SU-DHL-6 (cell line): Measurements from ENCODE around the gene EBI3.

Source experiments
- H2AFZ ChIP-seq: fragments of 200-600 bp; sonication (generic); 2 replicates; pipeline ENCODE4 v1.6.1; 2014; ENCODE audit warnings: low read depth, mild to moderate bottlenecking, moderate library complexity, mixed read lengths, antibody characterized with exemption, low read length; ENCODE audit not compliant: severe bottlenecking
- H3F3A ChIP-seq: fragments of 200-600 bp; shearing (Covaris generic); 2 replicates; pipeline ENCODE4 v1.6.0; 2016; ENCODE audit warnings: antibody characterized with exemption, mild to moderate bottlenecking; ENCODE audit not compliant: insufficient read depth
- H3K27ac ChIP-seq: fragments of 200-600 bp; sonication (generic); 2 replicates; pipeline ENCODE4 v1.5.1; 2016; ENCODE audit warnings: low read depth, mild to moderate bottlenecking, low read length, moderate library complexity, mixed read lengths
- H3K27me3 ChIP-seq: fragments of 200-600 bp; sonication (generic), shearing (Covaris generic); 2 replicates; pipeline ENCODE4 v1.6.0; 2014; ENCODE audit warnings: mild to moderate bottlenecking, low read length
- H3K36me3 ChIP-seq: fragments of 200-600 bp; sonication (generic); 2 replicates; pipeline ENCODE4 v1.6.1; 2014; ENCODE audit warnings: mild to moderate bottlenecking, low read length, mixed read lengths
- H3K4me2 ChIP-seq: fragments of 300-600, 200-600 bp; shearing (Covaris generic), sonication (generic); 2 replicates; pipeline ENCODE4 v1.6.0; 2014; ENCODE audit warnings: low read length, low read depth, mild to moderate bottlenecking; ENCODE audit not compliant: poor library complexity, severe bottlenecking
- H3K4me3 ChIP-seq: fragments of 200-600 bp; sonication (generic); 2 replicates; pipeline ENCODE4 v1.5.1; 2014; ENCODE audit warnings: antibody characterized with exemption, low read length, mild to moderate bottlenecking, mixed read lengths; ENCODE audit not compliant: insufficient read depth, poor library complexity, severe bottlenecking
- H3K79me2 ChIP-seq: fragments of 200-600 bp; sonication (generic); 2 replicates; pipeline ENCODE4 v1.6.1; 2014; ENCODE audit warnings: mild to moderate bottlenecking, low read length, moderate library complexity; ENCODE audit not compliant: insufficient read depth
- H3K9ac ChIP-seq: fragments of 200-600 bp; sonication (generic); 2 replicates; pipeline ENCODE4 v1.7.0; 2014; ENCODE audit warnings: mild to moderate bottlenecking, low read length
- H3K9me2 ChIP-seq: fragments of 200-600 bp; sonication (generic); replicated peaks from 2 replicates; pipeline ENCODE4 v1.6.1; 2014; ENCODE audit warnings: low read length; ENCODE audit not compliant: insufficient read depth
- H3K9me3 ChIP-seq: fragments of 200-600 bp; sonication (generic); 2 replicates; pipeline ENCODE4 v1.6.1; 2014; ENCODE audit warnings: low read length, mixed read lengths; ENCODE audit not compliant: insufficient read depth
- H4K20me1 ChIP-seq: fragments of 200-600 bp; sonication (generic); 2 replicates; pipeline ENCODE4 v1.6.1; 2014; ENCODE audit warnings: low read depth, mild to moderate bottlenecking, antibody characterized with exemption, low read length, moderate library complexity, mixed read lengths
- CTCF ChIP-seq: fragments of 200-600 bp; sonication (generic); IDR thresholded peaks from one replicate; pipeline ENCODE4 v1.5.1; 2017; ENCODE audit warnings: antibody characterized with exemption, mild to moderate bottlenecking, low read length, moderate library complexity; ENCODE audit not compliant: insufficient read depth, poor library complexity, severe bottlenecking
- EZH2phosphoT487 ChIP-seq: fragments of 200-600 bp; sonication (generic), shearing (Covaris generic); conservative IDR thresholded peaks from 2 replicates; pipeline ENCODE4 v1.6.1; 2018; ENCODE audit warnings: mild to moderate bottlenecking, antibody characterized with exemption, low read length, moderate library complexity, mixed read lengths

Gene EBI3

DNA sequence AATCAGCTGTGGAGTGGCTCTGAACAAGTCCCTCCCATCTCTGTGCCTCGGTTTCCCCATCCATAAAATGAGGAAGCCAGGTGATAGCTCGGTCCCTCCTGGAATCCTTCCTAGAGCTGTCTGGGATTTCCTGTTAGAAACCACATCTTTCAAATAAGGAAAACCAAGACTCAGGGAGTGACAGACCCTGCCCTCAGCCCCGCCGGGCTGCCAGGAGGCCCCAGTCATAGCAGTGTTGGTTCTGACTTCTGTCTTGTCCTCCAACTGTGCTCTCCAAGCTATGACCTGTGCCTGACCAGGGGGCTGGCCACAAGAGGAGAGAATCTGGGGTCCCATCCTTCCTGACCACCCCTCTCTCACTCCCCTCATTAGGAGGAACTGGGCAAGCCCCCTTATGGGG is 48.7 kb downstream of the EBI3 start:
- Histone ChIP-seq H3K27ac (no peak overlapping the region), H3K27me3 (no peaks in the 10 kb centered on the region), H3K4me2 (no peak overlapping the region), H3K9me2 (no peaks in the 10 kb centered on the region), H3K36me3 (no peaks in the 10 kb centered on the region), H4K20me1 (no peaks in the 10 kb centered on the region), H2AFZ (no peak overlapping the region), H3K9ac (no peak overlapping the region), H3F3A (no peaks in the 10 kb centered on the region), H3K9me3 (no peaks in the 10 kb centered on the region), H3K79me2 (no peaks in the 10 kb centered on the region), H3K4me3 (no peak overlapping the region)
- TF ChIP-seq EZH2phosphoT487, result no peak
- no peak for TF ChIP-seq CTCF

GRCh38 chr19:4278419-4279266 is 49.3 kb downstream of the EBI3 start, which contains the start of gene SHD:
SHD (plus strand) TSS chr19:4279266; CDS start chr19:4280064, 798 bp downstream.
- Histone ChIP-seq H3K36me3 (no peaks in the 10 kb centered on the region), H3K79me2 (no peaks in the 10 kb centered on the region), H3K27me3 (no peaks in the 10 kb centered on the region), H3F3A (no peaks in the 10 kb centered on the region), H3K4me2 (no peak within 1 kb of the TSS), H3K9ac (no peak within 1 kb of the TSS), H3K9me3 (no peaks in the 10 kb centered on the region), H4K20me1 (no peaks in the 10 kb centered on the region), H3K9me2 (no peaks in the 10 kb centered on the region), H3K27ac (no peak within 1 kb of the TSS), H3K4me3 (no peak within 1 kb of the TSS), H2AFZ (no peak within 1 kb of the TSS)
- TF ChIP-seq CTCF (no peak), EZH2phosphoT487 (no peak)

DNA sequence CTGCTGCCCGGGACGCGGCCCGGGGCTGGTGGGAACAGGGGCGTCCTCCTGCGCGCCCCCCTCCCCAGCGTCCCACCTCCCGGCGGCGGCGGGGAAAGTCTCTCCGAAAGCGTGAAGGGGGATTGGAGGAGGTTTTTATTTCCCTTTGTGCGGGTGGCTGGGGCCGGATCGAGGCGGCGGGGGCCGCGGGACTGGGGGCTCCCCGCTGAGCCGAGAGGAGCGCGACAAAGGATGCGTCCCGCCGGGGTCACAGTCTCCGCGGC is 49.9 kb downstream of the EBI3 start:
- no peaks in the 10 kb centered on the region for H4K20me1 ChIP-seq
- no peak overlapping the region for H2AFZ ChIP-seq
- TF ChIP-seq CTCF (no peak), EZH2phosphoT487 (no peak)
- no peak overlapping the region for H3K9ac ChIP-seq
- no peaks in the 10 kb centered on the region for H3K27me3 ChIP-seq
- no peaks in the 10 kb centered on the region for H3K79me2 ChIP-seq
- no peak overlapping the region for H3K4me3 ChIP-seq
- H3K36me3 ChIP-seq, result no peaks in the 10 kb centered on the region
- no peaks in the 10 kb centered on the region for H3K9me3 ChIP-seq
- no peaks in the 10 kb centered on the region for H3F3A ChIP-seq
- no peak overlapping the region for H3K27ac ChIP-seq
- no peak overlapping the region for H3K4me2 ChIP-seq
- no peaks in the 10 kb centered on the region for H3K9me2 ChIP-seq
